Stomach (tissue), 9 donors: ENCODE data around the gene VDR. TPM values are rescaled to one million over a fixed set of nuclear protein-coding genes. Genes with fewer than 3 reads are reported as not detected.

ENCODE experiments used
- DNase-seq, 2 donors: peaks; one replicate each; pipeline versions ENCODE4 v3.0.0 to v3.0.0-alpha.2; 2013 to 2019
- H3K27ac ChIP-seq, 5 donors: fragments of 200-600 bp in 4 of 5; sonication (generic) in 4 of 5; one replicate each; pipeline ENCODE4 v1.5.1; 2013 to 2019; ENCODE audit warnings: mild to moderate bottlenecking in 1 of 5, moderate library complexity in 1 of 5
- H3K27me3 ChIP-seq, 3 donors: fragments of 200-600 bp; sonication (generic); one replicate each; pipeline ENCODE4 v1.5.1; 2017 to 2019; ENCODE audit warnings: mixed run types in 1 of 3
- H3K36me3 ChIP-seq, 4 donors: fragments of 200-600 bp; sonication (generic); 1 replicate in 3 of 4; 2 replicates in 1 of 4; pipeline ENCODE4 v1.5.1; 2016 to 2019
- H3K4me1 ChIP-seq, 4 donors: fragments of 200-600 bp; sonication (generic); one replicate each; pipeline ENCODE4 v1.5.1; 2016 to 2019
- H3K4me3 ChIP-seq, 4 donors: fragments of 200-600 bp; sonication (generic) in 3 of 4; one replicate each; pipeline ENCODE4 v1.5.1; 2016 to 2019; ENCODE audit warnings: mild to moderate bottlenecking in 1 of 4
- H3K9me3 ChIP-seq, 4 donors: fragments of 200-600 bp; sonication (generic); one replicate each; pipeline ENCODE4 v1.5.1; 2016 to 2019
- EP300 ChIP-seq: sonication (generic); formaldehyde crosslinking; IDR thresholded peaks from one replicate; pipeline ENCODE4 v1.6.1; 2017; ENCODE audit warnings: antibody characterized with exemption
- POLR2A ChIP-seq, 4 donors: fragments of 450-650 bp; IDR thresholded peaks; one replicate each; pipeline ENCODE4 v1.6.1; 2016; ENCODE audit warnings: antibody characterized with exemption in 4 of 4, control low read depth in 2 of 4, mild to moderate bottlenecking in 1 of 4, moderate library complexity in 1 of 4
- POLR2AphosphoS5 ChIP-seq, 3 donors: sonication (generic); formaldehyde crosslinking; IDR thresholded peaks; one replicate each; pipeline ENCODE4 v1.6.1; 2016; ENCODE audit warnings: antibody characterized with exemption in 3 of 3
- WGBS, 5 donors: extraction: QIAGEN DNeasy Blood & Tissue Kit in 3 of 5; methylation state at CpG; one replicate each; pipeline versions ENCODE4 v1.1.5 to v1.1.7; 2013 to 2018; 5-methylcytosine and 5-hydroxymethylcytosine counted together
- intact Hi-C: fragments of 100-400 bp; cut with DNase I; formaldehyde crosslinking; loops from one replicate; pipeline ENCODE4 v1.15.1; 2023; ENCODE audit warnings: low total_unique reads
- polyA plus RNA-seq, 3 donors: library from polyadenylated mRNA; stranded (reverse); fragments of 200-250 nt; gene quantifications; one replicate each; pipeline ENCODE4 v1.2.3, GENCODE V29; 2013
- total RNA-seq, 5 donors: library from RNA; depleted of rRNA; stranded (reverse); fragments of >200 nt; gene quantifications; one replicate each; pipeline versions ENCODE4 v1.1.0 to v1.2.3, GENCODE V29; 2014 to 2016
- TF ChIP-seq, protein P1 (sequence below), 7 experiments: fragments of 450-650 bp in 4 of 7; fragments of 200-600 bp in 3 of 7; sonication (generic) in 3 of 7; IDR thresholded peaks; one replicate each; pipeline ENCODE4 v1.5.1; 2016 to 2019; ENCODE audit warnings: antibody characterized with exemption in 7 of 7, control low read depth in 2 of 7, mild to moderate bottlenecking in 1 of 7
- donor health status: healthy with polysubstance abuse.
- donor health status: Bipolar disorder and iron deficiency.
- donor health status: healthy.

The VDR gene
- total and polyA plus RNA-seq, 8 donors: 2.8 to 22.3 (median 4.7) TPM

DNA sequence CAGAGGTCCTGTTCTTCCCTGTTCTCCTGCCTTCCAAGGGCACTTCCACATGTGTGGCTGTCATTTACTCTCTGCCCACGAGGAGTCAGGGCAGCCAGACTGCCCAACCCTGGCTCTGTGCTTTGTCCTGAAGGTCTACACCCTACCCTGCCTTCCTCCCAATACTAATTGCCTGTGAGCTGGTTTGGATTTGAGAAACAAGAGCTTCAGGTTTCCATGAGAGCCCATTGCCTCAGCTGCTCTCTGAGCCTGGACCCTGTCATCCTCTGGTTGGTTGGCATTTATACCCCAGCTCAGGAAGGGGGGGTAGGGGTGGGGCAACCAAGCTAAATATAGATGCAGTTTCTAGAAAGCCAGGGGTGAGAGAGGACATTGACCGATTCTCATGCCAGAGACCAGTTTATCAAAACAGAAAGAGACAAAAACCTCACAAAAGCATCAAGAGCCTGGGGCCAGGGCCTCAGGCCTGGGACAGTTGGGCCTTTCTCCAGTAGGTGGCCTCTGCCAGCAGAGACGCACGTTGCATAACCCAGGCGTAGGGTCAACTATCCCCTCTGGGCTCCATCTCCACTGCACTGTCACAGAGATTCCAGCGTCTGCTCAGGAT lies 34.5 kb downstream of the VDR start:
- WGBS, 5 donors: 37 to 52% (median 43%) methylated on average over 6 of the region's 6 CpGs

DNA sequence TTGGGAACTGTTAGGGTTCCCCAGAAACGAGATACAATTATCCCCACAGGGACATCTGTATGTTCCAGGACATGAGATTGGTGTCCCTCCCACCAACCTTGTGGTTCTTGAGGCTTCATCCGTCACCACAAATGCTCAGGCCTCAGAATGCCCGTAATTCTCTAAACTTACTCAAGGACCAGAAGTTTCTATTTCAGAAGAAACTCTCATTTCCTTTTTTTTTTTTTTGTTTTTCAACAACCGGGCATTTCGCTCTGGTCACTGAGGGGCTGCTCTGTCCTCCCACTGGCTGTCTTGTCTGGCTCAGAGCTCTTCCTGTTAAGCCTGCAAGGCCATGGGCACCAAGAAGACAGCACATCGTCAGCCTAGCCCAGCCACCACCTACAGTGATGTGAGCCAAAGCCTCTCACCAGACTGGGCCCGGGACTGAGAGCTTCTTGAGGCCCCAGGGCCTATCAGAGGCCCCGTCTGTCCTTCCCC lies 36.2 kb downstream of the VDR start:
- Histone ChIP-seq H3K27me3 (no peaks in the 10 kb centered on the region), H3K4me1 (peaks cover 0 to 15% (median 11%) of the 10 kb centered on the region in 4 donors), H3K27ac (peak overlapping the region in 1 of 5 donors; percentile 56), H3K4me3 (no peak overlapping the region), H3K9me3 (no peaks in the 10 kb centered on the region), H3K36me3 (peaks cover 0 to 14% (median 2%) of the 10 kb centered on the region in 4 donors)
- no peak for DNase-seq
- TF ChIP-seq POLR2AphosphoS5 (IDR thresholded peaks at IDR 0.05) (no peak), EP300 (no peak), POLR2A (IDR thresholded peaks at IDR 0.05) (no peak)
- TF ChIP-seq, protein P1, sequence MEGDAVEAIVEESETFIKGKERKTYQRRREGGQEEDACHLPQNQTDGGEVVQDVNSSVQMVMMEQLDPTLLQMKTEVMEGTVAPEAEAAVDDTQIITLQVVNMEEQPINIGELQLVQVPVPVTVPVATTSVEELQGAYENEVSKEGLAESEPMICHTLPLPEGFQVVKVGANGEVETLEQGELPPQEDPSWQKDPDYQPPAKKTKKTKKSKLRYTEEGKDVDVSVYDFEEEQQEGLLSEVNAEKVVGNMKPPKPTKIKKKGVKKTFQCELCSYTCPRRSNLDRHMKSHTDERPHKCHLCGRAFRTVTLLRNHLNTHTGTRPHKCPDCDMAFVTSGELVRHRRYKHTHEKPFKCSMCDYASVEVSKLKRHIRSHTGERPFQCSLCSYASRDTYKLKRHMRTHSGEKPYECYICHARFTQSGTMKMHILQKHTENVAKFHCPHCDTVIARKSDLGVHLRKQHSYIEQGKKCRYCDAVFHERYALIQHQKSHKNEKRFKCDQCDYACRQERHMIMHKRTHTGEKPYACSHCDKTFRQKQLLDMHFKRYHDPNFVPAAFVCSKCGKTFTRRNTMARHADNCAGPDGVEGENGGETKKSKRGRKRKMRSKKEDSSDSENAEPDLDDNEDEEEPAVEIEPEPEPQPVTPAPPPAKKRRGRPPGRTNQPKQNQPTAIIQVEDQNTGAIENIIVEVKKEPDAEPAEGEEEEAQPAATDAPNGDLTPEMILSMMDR (IDR thresholded peaks at IDR 0.05): no peak
- 76 to 88% (median 80%) methylated on average over 8 of the region's 8 CpGs for WGBS, 5 donors
- intact Hi-C loops: no loop called here

More for the DNA sequence above, 34.5 kb downstream of the VDR start:
- H3K4me3 ChIP-seq: no peak overlapping the region
- TF ChIP-seq, protein P1 (IDR thresholded peaks at IDR 0.05): peak in 4 of 7 experiments; percentile 4 to 38 (median 27)
- no peak for TF ChIP-seq POLR2AphosphoS5 (IDR thresholded peaks at IDR 0.05)
- no peaks in the 10 kb centered on the region for H3K36me3 ChIP-seq
- H3K9me3 ChIP-seq: no peaks in the 10 kb centered on the region
- peak overlapping the region in 2 of 5 donors; percentile 32 to 40 for H3K27ac ChIP-seq
- intact Hi-C loops: no loop called here
- H3K4me1 ChIP-seq: peaks cover 0 to 15% (median 11%) of the 10 kb centered on the region in 4 donors
- H3K27me3 ChIP-seq: no peaks in the 10 kb centered on the region
- DNase-seq: peak; percentile 46

DNA sequence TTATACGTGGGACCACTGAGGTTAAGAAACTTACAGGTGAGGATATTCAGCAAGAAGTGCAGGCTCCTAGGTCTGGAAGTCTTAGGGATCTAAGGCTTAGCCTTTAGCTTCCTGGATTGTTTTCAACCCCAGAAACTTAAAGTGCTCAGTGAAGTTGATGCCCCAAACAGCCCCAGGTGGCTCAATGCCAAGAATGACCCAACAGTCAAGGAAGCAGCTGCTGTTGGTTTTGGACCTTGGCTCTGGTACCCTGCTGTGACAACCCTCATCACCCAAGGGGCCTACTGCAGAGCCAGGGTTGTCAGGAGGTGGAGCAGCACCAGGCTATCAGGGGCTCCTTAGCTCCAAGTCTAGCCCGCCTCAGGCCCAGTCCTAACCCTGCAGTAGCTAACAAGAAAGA lies 36.8 kb downstream of the VDR start:
- DNase-seq: no peak
- WGBS, 5 donors: 84 to 93% (median 92%) methylated on average over 2 of the region's 2 CpGs
- H3K9me3 ChIP-seq: no peaks in the 10 kb centered on the region
- no peak overlapping the region for H3K4me3 ChIP-seq
- peaks cover 0 to 15% (median 11%) of the 10 kb centered on the region in 4 donors for H3K4me1 ChIP-seq
- peaks cover 0 to 19% (median 2%) of the 10 kb centered on the region in 4 donors for H3K36me3 ChIP-seq
- no peaks in the 10 kb centered on the region for H3K27me3 ChIP-seq
- intact Hi-C loops: no loop called here
- TF ChIP-seq, protein P1 (IDR thresholded peaks at IDR 0.05): no peak
- TF ChIP-seq EP300 (no peak), POLR2A (IDR thresholded peaks at IDR 0.05) (no peak), POLR2AphosphoS5 (IDR thresholded peaks at IDR 0.05) (no peak)
- H3K27ac ChIP-seq: peak overlapping the region in 1 of 5 donors; percentile 29

DNA sequence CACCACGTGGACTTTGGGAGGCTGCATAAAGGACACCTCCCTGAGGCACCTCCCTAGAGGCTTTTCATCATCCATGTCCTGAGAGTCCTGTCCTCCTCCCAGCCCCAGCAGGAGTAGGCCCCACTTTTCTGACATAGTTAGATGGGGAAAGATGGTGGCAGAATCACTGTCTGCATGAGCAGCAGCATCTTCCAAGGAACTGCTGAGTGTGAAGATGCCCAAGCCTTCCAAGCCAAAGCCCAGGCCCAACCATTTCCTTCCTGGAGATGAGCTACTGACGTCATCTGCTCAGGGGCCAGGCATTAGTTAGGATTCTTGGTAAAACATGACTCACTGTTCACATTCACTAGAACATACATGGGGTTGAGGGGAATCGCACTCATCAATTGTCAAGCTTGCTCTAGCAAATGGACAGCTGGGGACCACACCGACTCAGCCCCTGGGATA lies 37.3 kb downstream of the VDR start:
- 71 to 85% (median 82%) methylated on average over 4 of the region's 4 CpGs for WGBS, 5 donors
- Histone ChIP-seq H3K27ac (peak overlapping the region in 2 of 5 donors; percentile 14 to 29), H3K4me3 (no peak overlapping the region), H3K9me3 (no peaks in the 10 kb centered on the region), H3K27me3 (no peaks in the 10 kb centered on the region), H3K36me3 (peaks cover 0 to 24% (median 2%) of the 10 kb centered on the region in 4 donors), H3K4me1 (peaks cover 0 to 15% (median 11%) of the 10 kb centered on the region in 4 donors)
- intact Hi-C loops: no loop called here
- no peak for DNase-seq
- TF ChIP-seq POLR2AphosphoS5 (IDR thresholded peaks at IDR 0.05) (peak in 1 of 3 donors; percentile 11), POLR2A (IDR thresholded peaks at IDR 0.05) (no peak)
